ENCODE results near the gene CHRNB1.
A peak's percentile ranks its signal among the peaks of the same experiment; 100 is the strongest.

Gene CHRNB1, protein sequence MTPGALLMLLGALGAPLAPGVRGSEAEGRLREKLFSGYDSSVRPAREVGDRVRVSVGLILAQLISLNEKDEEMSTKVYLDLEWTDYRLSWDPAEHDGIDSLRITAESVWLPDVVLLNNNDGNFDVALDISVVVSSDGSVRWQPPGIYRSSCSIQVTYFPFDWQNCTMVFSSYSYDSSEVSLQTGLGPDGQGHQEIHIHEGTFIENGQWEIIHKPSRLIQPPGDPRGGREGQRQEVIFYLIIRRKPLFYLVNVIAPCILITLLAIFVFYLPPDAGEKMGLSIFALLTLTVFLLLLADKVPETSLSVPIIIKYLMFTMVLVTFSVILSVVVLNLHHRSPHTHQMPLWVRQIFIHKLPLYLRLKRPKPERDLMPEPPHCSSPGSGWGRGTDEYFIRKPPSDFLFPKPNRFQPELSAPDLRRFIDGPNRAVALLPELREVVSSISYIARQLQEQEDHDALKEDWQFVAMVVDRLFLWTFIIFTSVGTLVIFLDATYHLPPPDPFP

DNA sequence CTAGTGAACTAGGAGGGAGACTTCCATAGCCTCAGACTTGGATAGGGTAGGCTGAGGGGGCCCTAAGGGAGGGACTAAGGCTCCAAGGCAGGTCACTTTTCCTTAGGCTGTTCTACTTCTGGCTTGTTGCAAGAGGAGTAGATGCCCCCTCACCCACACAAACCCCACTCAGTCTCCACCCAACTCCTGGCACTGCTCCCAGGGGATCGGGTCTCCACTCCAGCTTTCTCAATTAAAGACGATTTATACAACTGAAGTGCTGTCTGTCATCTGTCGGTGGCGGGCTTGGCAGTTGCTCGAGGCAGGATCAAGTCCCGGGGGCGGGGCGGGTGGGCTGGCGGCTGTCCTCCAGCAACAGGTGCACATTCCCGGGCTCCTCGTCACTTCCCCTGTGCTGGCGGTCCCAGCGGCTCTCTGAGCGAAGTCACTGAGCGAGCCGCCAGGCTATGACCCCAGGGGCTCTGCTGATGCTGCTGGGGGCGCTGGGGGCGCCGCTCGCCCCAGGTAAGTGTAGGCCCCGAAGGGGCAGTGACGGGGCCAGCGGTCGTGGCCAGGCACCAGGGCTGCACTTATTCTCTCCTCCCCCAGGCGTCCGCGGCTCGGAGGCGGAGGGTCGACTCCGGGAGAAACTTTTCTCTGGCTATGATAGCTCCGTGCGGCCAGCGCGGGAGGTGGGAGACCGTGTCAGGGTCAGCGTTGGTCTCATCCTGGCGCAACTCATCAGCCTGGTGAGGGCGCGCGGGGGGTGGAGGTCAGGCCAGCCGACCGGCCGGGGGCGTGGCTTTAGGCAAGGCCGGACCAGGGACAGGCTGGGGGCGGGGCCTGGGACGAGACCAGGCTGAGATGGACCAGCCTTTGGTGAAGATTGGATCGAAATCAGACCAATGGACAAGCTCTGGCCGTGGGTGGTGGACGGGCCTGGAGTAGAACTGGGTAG, at the start of gene CHRNB1:
TSS of gene CHRNB1 (plus strand) at position 380 of the 937 bp plus-strand sequence. CDS start at position 447, 67 bp downstream.
- DNase-seq (ENCODE audit: low spot score), result peak; percentile 37

DNA sequence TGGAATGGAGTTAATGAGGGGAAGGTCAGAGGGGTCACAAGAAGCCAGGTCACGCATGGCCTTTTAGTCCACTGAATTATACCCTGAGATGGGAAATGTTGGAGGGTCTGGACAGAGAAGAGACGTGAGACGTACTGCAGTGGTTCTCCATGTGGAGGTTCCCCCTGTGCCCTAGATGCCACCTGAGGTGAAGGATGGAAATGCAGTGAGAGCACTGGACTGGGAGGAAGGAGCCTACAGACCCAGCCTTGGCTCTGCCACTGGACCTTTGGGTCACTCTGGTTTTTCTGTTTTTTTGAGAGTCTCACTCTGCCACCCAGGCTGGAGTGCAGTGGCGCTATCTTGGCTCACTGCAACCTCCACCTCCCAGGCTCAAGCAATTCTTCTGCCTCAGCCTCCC, 48.7 kb upstream of the CHRNB1 start:
- no peak for DNase-seq (ENCODE audit: low spot score)

DNA sequence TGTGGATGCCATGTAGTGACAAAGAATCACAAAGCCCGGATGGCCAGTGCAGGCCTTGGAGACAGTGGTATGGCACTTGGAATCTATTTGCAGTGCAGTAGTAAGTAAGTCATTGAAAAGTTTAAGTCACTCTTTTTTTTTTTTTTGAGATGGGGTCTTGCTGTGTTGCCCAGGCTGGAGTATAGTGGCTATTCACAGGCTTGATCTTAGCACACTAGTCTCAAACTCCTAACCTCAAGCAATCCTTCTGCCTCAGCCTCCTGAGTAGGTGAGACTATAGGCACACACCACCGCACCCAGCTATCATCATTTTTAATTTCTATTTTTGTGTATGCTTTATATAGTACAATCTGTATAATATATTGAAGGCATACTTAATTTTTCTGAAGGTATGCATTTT, 46.2 kb upstream of the CHRNB1 start:
- no peak for DNase-seq (ENCODE audit: low spot score)

DNA sequence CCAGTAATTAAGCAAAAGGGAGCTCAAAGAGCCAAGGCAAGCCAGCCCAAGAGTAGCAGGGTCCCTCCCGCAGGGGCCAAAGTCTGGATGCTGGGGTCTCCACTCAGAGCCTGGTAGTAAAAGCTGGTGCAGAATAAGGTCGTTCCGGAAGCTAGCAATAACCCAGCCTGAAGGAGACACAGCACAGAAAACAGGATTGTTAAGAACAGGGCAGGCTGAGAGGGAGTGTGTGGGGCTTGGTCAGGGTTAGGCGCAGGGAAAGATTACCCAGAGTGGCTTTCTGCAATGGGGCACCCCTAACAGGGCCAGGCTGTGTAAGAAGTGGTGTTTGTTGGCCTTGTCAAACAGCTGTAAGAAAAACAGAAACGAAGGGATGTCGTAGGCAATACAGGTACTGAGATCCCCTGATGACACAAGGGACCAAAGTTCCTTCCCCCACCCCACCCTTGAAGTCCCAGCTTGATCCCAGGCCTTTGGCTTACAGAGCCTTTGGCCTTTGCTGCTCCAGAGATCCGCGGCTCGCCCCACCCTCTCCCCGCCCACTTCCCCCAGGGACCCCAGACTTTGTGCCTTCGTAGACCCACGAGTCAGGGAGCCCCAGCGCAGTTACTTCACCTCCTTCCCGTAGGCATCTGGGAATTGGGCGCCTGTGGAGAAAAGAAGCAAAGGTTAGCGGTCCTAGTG, 41.7 kb upstream of the CHRNB1 start:
- DNase-seq (ENCODE audit: low spot score), result peak; percentile 34

DNA sequence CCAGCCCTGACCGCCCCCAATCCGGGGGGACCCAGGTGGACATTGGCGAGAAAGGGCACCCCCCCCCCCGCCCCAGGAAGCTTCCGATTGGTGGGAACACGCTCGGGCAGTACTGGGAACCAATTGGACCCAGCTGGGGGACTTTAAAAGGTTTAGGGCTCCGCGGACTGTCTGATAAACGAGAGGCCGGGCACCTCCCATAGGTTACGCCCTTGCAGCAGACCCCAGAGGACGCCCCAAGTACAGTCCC, 41.2 kb upstream of the CHRNB1 start:
- DNase-seq (ENCODE audit: low spot score), result no peak

DNA sequence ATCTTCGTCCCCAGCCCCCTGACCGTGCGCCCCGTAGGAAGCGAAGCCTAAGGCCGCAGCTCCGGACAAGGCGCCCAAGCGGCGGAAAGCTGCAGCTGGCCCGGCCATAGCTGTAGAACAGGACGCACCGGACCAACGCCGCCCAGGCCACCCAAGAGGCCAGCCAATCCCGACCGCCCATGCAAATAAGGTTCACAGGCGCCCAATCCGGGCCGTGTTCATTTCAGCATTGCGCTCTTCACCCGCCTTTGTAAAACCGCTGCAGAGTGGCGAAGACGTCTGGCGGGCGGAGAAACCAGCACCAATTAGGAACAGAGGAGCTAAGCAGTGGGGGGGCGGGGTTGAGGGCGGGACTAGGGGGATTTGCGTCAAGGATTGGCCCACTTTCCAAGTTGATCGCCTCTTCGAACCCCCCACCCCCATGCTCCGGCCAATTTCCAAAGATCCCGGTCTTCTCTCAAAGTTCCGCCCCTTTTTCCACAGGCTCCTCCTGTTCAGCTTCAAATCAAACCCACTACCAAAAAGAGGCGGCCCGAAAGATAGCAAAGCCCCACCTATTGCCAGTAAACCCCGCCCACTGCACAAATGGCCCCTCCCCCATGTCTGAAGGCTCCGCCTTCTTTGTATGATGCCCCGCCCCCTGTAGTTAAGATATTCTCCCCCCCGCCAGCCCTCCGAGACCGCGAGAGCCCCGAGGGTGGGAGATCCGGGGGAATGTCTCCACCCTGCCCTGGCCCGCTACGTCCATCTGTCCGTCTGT, 40.7 kb upstream of the CHRNB1 start, which contains the start of gene TMEM256:
TSS of gene TMEM256 (minus strand) at position 121 of the 760 bp plus-strand sequence. CDS start at position 108, 13 bp downstream.
- peak; percentile 97 for DNase-seq (ENCODE audit: low spot score)

DNA sequence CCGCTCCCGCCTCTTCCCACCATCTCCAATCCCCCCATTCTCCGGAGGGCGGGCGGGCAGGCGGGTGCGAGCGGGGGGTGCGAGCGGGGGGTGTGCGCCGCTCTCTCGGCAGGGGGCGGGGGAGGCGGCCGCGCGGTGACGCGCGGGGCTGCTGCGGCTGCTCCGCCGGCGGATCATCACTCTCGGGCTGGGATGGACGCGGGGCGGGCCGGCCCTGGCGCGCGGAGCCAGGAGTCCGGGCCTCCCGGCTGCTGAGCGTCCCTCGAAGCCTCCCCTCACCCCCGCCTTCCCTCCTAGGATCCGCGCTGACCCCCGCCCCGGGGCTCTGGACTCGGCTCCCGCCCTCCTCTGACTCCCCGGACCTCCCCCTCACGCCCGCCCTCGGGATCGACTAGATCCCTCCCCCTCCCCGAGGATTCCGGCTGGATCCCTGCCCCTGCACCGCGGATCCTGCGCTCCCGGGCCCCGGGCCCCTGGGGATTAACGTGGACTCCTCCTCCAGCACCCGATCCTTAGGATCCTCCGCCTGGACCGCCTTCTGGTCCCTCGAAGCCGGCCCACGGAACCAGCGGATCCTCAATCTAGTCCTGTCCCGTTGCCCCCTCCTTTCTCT, 40.0 kb upstream of the CHRNB1 start:
- DNase-seq (ENCODE audit: low spot score), result no peak

DNA sequence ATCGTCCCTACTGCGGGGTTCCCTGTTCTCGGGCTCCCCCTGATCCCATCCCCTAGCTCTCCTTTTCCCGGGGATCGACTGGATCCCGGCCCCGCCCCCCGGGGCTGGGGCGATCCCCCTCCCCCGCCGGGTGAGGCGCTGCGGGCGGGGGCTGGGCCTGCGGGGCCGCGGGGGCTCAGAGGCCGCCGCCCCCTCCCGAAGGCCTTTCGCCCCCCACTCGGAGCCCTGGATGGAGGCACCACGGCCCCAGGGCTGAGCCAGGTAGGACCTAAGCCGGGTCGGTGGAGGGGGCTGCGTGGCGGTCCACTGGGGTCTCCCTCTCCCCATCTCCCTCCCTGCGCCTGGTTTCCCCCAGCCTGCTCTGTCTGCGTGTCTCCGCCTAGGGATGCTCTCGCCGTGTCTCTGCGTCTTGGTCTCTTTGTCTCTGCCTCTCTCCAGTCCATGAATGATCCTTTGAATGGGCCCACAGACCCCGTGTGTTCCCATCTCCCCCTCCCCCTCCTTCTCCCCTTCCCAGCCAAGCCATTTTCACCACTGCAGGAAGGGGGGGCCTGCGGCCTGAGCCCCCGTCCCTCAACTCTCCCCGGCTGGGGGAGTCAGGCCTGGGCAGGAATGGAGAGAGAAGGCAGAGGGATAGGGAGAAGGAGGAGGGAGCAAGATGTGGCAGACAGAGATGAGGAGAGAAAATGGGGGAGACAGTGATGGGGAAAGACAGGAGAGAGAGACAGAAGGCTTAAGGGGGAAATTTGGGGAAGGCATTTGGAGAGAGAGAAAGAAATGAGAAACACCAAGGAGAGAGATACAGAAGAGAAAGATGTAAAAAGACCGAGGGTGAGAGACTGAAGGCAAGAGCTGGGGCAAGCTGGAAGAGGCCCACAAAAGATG, 39.3 kb upstream of the CHRNB1 start:
- DNase-seq (ENCODE audit: low spot score), result no peak

DNA sequence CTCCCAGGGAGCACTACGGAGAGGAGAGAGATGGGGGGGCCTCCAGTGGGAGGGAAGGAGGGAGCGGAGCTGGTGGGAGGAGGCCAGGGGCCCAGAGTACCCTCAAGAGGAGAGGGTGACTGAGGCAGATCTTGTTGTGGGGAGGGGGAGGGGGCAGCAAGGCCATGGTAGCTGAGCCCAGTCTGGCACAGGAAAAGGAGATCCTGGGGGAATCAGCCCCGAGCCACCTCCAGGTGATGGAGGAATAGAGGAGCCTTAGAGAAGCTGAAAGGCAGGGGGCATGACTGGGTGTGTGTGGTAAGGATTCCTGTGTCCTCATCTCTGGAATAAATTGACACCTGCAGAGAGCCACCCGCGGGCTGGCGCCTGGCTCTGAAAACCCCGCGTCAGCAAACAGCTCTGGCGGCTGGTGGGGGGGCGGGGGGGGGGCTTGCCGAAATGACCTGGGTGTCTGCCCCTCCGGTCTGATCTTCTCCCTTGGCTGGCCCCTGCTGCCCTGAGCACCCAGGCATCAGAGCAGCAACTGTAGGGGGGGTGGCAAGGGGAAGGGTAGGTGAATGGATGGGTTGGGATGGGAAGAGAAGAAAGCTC, 38.5 kb upstream of the CHRNB1 start:
- DNase-seq (ENCODE audit: low spot score), result no peak

DNA sequence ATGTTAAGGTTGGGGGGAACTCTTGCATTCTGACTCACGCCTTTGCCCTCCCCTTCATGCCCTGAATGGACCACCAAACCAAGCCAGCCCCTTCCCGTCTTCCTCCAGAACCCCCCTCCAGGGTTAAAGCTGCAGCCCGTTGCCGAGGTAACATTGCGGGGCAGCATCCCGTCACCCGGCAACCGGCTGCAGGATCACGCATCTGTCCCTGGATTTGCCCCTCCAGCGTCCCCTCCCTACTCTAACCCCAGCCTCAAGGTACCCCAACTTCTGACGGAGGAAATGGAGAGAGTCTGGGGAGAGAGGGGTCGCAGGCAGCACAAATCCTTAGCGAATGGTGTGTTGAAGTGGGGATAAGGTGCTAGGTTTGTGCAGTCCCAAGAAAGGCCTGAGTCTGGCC, 37.8 kb upstream of the CHRNB1 start:
- DNase-seq (ENCODE audit: low spot score), result no peak

DNA sequence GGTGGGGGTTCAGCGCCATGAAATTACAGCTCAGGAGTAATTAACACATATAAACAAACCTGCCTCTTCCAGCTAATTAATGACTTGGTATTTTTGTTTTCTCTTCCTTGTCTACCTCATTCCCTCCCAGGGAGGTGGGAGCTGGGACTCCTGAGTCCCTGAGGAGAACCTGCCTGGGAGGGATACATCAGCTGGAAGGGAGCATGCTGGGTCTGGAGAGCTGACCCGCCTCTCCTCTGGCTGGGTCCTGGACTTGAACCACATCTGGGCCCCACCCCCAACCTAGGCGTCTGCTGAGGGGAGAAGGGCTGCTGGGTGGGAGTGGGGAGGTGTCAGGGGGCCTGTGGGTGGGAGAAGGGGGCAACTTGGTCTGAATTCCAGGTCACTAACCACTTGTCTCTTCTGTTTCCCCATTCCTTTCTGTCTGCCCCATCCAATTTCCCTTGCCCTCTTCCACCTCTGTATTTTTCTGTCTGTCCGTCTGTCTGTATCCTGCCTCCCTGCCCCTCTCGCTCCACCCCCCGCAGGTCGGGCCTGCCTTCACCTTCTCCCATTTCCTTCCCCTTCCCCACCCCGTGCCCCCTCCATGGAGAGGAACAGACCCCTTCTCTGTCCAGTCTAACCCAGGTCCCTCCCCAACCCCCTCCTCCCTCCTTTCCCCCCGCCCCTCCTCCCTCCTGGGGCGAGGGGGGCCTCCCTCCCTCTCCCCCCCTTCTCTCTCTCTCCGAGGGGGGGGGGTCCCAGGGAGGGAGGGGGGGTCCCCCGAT, 37.2 kb upstream of the CHRNB1 start, which contains the start of gene NLGN2:
TSS of gene NLGN2 (plus strand) at position 361 of the 767 bp plus-strand sequence. CDS start 411 bp downstream, outside the sequence.
- no peak for DNase-seq (ENCODE audit: low spot score)

DNA sequence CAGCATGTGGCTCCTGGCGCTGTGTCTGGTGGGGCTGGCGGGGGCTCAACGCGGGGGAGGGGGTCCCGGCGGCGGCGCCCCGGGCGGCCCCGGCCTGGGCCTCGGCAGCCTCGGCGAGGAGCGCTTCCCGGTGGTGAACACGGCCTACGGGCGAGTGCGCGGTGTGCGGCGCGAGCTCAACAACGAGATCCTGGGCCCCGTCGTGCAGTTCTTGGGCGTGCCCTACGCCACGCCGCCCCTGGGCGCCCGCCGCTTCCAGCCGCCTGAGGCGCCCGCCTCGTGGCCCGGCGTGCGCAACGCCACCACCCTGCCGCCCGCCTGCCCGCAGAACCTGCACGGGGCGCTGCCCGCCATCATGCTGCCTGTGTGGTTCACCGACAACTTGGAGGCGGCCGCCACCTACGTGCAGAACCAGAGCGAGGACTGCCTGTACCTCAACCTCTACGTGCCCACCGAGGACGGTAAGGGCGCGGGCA, 36.6 kb upstream of the CHRNB1 start:
- DNase-seq (ENCODE audit: low spot score), result no peak

DNA sequence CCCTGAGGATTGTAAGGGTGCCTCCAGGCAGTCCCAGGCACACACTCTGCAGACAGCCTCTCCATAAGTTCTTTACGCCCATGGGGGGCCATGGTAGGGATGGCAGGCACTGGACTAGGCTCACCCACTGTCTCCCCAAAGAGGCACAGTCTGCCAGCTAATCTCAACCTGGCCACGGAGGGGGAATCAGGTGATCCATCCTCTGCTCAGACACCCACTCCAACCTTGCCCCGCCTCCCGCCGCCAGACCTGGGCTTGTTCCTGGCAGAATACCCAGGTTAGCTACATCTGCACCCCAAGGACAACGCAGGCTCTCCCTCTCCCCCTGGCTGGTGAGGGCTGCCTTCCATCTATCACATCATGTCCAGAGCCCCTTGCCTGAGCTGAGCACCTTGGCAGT, 36.0 kb upstream of the CHRNB1 start:
- DNase-seq (ENCODE audit: low spot score), result no peak

DNA sequence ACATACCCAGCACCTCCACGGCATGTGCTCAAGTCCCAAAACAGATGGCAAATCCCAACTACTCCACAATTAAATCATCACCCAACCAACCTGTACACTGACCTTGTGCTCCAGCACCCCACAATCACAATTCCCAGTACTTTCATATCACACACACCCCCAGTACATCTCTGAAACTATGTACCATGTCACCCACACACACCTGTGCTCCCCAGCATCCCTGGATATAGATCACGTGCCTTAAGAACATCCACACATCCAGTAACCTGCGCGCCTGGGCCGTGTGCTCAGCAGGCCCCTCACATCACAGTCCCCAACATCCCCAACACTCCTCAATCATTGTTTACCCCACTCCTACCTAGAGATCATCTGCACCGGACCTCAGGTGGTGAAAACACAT, 35.1 kb upstream of the CHRNB1 start:
- no peak for DNase-seq (ENCODE audit: low spot score)

DNA sequence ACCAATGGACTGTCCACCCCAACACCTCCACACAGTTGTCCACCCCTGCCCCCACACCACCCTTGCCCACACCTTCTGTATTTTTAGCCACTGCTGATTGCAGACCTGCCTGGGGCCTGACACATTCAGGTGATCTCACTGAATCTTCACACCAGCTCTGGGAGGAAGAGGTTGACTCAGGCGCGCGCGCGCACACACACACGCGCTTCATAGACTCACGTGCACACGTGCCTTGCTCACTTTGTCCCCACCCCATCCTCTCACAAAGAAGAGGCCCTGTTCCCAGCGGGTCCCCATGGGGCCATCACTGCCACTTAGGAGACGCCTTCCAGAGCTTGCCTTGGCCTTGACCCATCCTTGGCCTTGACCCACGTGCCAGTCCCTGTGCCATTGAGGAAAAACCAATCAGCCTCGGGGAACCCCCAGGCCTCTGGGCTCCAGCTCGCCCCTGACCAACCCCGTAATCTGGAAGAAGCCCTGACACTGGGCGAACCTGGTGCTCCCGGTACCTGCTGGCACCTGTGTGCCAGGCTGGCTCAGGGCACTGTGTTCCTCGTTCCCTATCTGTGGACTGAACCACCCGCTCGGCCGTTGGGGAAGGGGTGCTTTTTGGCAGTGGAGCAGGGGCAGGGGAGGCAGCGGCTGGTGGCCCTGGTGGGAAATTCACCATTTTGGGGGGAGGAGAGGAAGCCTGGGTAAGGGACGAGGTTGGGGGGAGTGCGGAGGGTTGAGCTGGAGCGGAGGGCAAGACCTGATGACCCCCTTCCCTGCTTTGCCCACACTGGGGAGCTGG, 34.0 kb upstream of the CHRNB1 start:
- DNase-seq (ENCODE audit: low spot score), result no peak

DNA sequence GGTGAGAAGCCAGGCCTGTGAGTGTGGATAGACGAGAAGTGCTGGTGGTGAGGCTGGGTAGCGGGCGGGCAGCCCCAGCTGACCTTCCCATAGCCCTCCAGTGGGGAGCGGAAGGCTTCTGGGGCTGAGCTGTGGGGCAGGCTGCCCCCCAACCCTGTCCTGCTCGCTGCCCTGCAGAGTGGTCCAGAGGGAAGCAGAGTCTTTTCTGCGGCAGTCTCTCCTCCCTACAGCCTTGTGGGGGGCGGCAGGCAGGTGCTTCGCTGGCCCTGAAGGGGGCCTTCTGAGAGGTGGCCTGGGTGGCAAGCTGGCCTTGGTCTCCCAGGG, 33.5 kb upstream of the CHRNB1 start:
- no peak for DNase-seq (ENCODE audit: low spot score)

DNA sequence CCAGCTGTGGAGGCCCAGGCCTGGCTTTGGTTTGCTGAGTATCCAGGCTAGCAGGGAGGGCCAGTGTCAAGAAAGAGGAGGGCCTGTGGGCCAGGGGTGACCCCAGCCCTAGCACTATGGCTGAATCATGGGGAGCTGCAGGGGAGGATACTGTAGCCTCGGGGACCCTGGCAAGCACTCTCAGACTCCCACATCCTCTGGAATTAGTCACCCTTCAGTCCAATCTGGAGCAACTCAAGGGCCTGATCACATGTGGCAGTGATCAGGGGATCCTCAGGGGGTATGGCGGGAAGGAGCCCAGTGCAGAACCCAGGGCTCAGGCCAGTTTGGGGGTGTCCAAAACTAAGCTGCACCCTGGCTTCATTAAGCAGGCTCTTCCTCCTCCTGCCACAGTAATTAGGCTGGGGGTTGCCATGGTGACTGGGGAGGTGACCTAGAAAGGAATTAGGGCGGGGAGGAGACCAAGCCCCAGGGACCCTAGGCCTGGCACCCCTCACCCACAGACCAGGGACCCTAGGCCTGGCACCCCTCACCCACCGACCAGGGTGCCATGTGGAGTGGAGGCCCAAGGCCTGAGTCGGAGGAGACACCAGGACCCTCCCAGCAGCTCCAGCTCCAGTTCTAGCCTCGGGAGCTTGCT, 31.4 kb upstream of the CHRNB1 start:
- no peak for DNase-seq (ENCODE audit: low spot score)

DNA sequence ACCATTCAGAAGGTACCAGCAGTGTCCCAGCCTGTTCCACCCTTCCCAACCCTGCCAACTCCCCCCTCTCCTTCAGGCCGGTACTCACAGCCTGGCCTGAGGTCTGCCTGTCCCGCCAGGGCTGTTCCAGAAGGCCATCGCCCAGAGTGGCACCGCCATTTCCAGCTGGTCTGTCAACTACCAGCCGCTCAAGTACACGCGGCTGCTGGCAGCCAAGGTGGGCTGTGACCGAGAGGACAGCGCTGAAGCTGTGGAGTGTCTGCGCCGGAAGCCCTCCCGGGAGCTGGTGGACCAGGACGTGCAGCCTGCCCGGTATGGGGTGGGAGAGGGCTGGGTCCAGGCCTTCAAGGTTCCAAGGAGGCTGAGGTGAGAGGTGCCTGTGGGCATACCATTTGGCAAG, 30.0 kb upstream of the CHRNB1 start:
- DNase-seq (ENCODE audit: low spot score), result no peak
